Suprapubic skin (tissue), 3 donors: ENCODE measurements around the gene MFSD2A.

Source experiments
- POLR2A ChIP-seq, 2 donors: fragments of 450-650 bp; IDR thresholded peaks; one replicate each; pipeline ENCODE4 v1.6.1; 2017; ENCODE audit warnings: antibody characterized with exemption in 2 of 2, mild to moderate bottlenecking in 2 of 2, moderate library complexity in 2 of 2
- TF ChIP-seq, protein P1 (sequence below), 2 donors: fragments of 200-600 bp in 1 of 2; fragments of 450-650 bp in 1 of 2; sonication (generic) in 1 of 2; IDR thresholded peaks; one replicate each; pipeline ENCODE4 v1.5.1; 2016 to 2019; ENCODE audit warnings: antibody characterized with exemption in 2 of 2, mild to moderate bottlenecking in 1 of 2, moderate library complexity in 1 of 2

DNA sequence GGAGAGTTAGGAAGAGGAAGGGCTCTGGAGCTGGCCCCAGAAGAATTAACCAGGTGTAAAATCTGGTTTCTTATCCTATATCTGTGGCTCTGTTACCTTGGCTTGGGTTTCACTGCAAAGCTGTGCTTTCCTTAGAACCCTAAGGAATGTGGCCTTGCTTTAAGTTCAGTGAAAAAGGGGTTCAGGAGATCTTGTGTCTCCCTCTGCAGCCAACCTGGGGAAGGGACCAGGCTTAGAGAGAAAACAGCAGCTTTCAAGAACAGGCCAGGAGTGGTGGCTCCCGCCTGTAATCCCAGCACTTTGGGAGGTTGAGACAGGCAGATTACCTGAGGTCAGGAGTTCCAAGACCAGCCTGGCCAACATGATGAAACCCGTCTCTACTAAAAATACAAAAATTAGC is 37.1 kb upstream of the MFSD2A start:
- no peak for TF ChIP-seq POLR2A (IDR thresholded peaks at IDR 0.05)
- TF ChIP-seq, protein P1, sequence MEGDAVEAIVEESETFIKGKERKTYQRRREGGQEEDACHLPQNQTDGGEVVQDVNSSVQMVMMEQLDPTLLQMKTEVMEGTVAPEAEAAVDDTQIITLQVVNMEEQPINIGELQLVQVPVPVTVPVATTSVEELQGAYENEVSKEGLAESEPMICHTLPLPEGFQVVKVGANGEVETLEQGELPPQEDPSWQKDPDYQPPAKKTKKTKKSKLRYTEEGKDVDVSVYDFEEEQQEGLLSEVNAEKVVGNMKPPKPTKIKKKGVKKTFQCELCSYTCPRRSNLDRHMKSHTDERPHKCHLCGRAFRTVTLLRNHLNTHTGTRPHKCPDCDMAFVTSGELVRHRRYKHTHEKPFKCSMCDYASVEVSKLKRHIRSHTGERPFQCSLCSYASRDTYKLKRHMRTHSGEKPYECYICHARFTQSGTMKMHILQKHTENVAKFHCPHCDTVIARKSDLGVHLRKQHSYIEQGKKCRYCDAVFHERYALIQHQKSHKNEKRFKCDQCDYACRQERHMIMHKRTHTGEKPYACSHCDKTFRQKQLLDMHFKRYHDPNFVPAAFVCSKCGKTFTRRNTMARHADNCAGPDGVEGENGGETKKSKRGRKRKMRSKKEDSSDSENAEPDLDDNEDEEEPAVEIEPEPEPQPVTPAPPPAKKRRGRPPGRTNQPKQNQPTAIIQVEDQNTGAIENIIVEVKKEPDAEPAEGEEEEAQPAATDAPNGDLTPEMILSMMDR (IDR thresholded peaks at IDR 0.05), result no peak
